22Rv1 (cell line): ENCODE measurements around the gene CDH12.
A peak's percentile ranks its signal among the peaks of the same experiment; 100 is the strongest.

Source experiments
- H3K27ac ChIP-seq: fragments of 450-650 bp; 2 replicates; pipeline ENCODE4 v1.5.1; 2017
- ZFX ChIP-seq: fragments of 450-650 bp; IDR thresholded peaks from 2 replicates; pipeline ENCODE4 v1.6.1; 2017; ENCODE audit warnings: antibody characterized with exemption, borderline replicate concordance
- TF ChIP-seq, protein P1 (sequence below): fragments of 450-650 bp; IDR thresholded peaks from 2 replicates; pipeline ENCODE4 v1.5.1; 2017; ENCODE audit warnings: mild to moderate bottlenecking

The CDH12 gene

DNA sequence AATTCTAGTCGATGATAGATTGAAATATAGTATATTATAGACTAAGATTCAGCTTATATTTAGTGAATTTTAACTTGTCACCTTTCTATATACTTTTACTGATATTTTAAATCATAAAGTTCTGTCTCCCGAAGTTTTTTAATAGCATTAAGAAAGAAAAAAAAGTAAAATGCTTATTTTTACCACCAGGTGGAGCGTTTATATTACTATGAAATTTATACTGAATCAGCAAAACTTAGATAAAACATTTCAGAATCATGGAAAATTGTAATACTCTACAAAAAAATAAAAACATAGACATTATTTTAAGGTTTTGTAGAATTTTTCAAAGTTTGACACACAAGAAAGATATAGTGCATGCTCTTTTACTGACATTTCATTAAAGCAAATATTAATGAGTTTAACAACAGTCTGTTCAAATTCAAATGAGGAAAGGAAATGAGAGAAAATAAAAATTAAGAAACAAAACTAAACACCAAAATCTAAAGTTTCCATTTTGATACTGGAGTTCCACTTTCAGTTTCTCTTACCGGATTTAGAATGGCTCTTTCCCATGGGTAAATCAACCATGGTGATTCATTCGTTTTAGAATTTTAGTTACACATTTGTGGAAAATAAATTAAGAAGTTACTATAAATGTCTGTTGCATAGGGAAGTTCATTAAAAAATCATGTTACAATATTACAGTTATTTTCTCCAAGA lies 1035.3 kb downstream of the CDH12 start:
- no peak overlapping the region for H3K27ac ChIP-seq
- TF ChIP-seq, protein P1, sequence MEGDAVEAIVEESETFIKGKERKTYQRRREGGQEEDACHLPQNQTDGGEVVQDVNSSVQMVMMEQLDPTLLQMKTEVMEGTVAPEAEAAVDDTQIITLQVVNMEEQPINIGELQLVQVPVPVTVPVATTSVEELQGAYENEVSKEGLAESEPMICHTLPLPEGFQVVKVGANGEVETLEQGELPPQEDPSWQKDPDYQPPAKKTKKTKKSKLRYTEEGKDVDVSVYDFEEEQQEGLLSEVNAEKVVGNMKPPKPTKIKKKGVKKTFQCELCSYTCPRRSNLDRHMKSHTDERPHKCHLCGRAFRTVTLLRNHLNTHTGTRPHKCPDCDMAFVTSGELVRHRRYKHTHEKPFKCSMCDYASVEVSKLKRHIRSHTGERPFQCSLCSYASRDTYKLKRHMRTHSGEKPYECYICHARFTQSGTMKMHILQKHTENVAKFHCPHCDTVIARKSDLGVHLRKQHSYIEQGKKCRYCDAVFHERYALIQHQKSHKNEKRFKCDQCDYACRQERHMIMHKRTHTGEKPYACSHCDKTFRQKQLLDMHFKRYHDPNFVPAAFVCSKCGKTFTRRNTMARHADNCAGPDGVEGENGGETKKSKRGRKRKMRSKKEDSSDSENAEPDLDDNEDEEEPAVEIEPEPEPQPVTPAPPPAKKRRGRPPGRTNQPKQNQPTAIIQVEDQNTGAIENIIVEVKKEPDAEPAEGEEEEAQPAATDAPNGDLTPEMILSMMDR: peak; percentile 65
- no peak for TF ChIP-seq ZFX

DNA sequence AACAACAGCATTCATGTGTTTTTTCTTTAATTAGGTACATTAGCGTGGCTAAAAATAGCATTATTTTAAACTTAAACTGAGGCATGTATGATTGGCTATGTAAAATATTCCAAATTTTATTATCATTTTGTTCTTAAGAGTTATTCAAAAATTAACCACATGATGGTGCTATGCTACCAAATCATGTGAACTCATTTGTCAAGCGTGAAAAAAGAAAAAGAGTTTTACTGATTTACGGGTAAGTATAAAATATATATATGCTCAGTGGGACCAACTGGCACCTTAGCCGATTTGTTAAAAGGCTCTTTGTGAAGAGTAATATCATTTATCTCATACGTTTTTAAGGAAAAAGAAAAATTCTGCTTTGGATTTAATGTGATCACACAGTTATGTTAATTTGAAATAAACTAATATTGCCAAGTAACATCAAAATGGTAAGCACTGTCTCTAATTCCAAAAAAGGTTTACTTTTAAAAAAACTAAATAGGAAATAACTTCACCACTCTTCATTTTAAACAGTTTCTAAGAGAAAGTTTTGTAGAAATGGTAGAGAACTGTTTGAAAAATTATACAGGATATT lies 1042.3 kb downstream of the CDH12 start:
- TF ChIP-seq, protein P1: peak; percentile 74
- no peak for TF ChIP-seq ZFX
- H3K27ac ChIP-seq: no peak overlapping the region

DNA sequence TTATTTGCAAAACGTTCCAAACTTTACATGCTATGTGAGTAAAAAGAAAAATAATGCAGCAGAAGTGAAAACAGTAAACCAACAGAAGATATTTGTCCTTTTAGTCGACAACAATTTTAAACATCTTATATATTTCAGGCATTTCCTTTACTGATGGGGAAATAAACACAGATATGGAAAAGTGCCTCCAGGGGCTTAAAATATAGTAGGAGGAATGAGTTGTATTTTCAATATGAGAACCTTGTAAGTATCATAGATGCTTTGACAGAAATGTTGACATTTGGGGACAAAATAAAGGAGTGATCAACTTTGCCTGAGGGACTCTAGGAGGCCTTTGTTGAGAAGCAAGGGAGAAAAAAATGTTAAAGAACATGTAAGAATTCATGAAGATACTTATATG lies 1043.5 kb downstream of the CDH12 start:
- TF ChIP-seq ZFX: no peak
- TF ChIP-seq, protein P1: no peak
- no peak overlapping the region for H3K27ac ChIP-seq

DNA sequence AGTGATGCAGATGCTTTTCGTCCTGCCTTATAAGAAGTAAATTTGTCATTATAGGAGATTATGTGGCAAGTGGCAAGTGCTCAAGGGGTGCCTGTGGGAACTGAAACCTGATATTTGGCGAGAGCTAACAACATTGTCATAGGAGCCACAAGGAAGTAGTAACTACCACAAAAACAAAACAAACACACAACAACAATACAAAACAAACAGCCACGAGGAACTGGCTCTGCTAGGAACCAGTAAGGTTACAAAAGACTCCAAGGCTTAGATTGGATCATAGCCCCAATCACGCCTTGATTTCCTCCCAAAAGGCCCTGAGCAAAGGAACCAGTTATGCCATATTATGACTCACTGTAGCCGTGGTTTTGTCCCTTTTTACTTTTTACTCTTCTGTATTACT lies 1045.2 kb downstream of the CDH12 start:
- TF ChIP-seq, protein P1: no peak
- no peak for TF ChIP-seq ZFX
- no peak overlapping the region for H3K27ac ChIP-seq

DNA sequence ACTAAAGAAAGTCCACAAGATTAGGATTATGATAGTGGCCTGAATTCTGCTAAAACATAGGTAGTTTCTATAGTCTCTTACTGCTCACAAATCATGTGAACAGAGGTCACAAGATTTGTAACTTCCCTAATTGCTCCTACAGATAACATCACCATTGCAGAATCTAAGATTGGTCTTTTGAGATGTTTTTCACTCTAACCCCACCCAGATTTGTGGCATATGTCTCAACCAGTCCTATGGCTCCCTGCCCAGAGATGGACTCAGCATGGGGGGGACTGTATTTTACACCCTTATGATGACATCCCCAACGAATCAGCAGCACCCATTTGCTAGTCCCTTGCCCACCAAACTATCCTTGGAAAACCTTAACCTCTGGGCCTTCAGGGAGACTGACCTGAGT lies 1046.2 kb downstream of the CDH12 start:
- TF ChIP-seq, protein P1: no peak
- TF ChIP-seq ZFX: no peak
- H3K27ac ChIP-seq: no peak overlapping the region

DNA sequence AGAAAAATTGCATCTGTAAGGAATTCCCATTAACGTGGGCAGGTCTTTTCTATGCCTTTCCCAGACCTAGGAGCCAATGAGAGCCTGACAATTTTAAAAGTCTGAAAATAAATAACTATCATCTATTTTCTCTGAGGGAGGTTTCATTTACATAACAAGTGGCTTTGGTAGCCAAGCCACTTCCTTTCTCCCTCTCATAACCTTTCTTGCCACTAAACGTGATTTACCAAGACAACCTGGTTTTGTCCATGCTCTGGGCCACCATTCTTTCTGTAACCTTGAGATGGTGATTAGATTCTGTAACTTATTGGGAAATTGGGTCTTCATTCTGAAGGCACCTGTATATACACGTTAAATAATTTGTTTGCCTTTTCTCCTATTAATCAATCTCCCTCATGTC lies 1046.9 kb downstream of the CDH12 start:
- H3K27ac ChIP-seq: no peak overlapping the region
- TF ChIP-seq, protein P1: no peak
- no peak for TF ChIP-seq ZFX

DNA sequence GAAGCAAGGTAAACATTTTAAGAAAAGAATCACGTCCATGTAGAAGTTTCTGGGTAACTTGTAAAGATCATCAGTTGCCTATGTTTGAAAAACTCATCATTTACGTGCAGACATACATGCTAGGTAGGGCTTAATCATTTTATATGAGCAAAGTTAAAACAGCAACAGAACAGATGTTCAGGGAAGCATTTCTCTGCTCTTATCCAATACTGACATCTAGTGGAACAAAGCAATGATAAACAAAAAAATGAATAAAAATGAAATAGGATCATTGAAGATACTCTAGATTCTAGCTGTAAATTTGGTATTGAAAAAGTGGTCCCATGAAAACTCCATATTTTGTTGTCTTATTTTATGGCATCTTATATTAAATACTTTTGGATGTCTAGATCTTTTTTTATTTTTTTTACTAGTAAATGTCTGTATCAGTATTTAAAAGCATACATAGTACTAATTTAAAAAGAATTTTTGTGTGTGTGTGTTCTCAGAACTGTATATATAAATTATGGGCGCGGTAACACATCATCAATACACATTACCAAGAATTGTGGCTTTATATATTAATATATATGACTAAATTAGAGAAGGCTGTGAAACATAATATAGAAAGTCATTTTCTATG lies 1050.2 kb downstream of the CDH12 start:
- TF ChIP-seq, protein P1: peak; percentile 86
- no peak for TF ChIP-seq ZFX
- H3K27ac ChIP-seq: no peak overlapping the region
